Measurements from ENCODE around the gene PMF1. TPM values are rescaled to one million over a fixed set of nuclear protein-coding genes. Genes with fewer than 3 reads are reported as not detected.
A peak's percentile ranks its signal among the peaks of the same experiment; 100 is the strongest.

PMF1 gene
- total and polyA plus RNA-seq, 2 of the 13 experiments (the other 11 are each of a cell fraction or from before 2014, with no cell fraction given), result 72.5 to 89.0 TPM

GRCh38 chr1:156245451-156246232 is 32.8 kb downstream of the PMF1 start (continued):
- no peak for TF ChIP-seq ASH2L (IDR thresholded peaks at IDR 0.05; ENCODE audit: insufficient read length, low read depth, low read length)
- TF ChIP-seq, protein P1, sequence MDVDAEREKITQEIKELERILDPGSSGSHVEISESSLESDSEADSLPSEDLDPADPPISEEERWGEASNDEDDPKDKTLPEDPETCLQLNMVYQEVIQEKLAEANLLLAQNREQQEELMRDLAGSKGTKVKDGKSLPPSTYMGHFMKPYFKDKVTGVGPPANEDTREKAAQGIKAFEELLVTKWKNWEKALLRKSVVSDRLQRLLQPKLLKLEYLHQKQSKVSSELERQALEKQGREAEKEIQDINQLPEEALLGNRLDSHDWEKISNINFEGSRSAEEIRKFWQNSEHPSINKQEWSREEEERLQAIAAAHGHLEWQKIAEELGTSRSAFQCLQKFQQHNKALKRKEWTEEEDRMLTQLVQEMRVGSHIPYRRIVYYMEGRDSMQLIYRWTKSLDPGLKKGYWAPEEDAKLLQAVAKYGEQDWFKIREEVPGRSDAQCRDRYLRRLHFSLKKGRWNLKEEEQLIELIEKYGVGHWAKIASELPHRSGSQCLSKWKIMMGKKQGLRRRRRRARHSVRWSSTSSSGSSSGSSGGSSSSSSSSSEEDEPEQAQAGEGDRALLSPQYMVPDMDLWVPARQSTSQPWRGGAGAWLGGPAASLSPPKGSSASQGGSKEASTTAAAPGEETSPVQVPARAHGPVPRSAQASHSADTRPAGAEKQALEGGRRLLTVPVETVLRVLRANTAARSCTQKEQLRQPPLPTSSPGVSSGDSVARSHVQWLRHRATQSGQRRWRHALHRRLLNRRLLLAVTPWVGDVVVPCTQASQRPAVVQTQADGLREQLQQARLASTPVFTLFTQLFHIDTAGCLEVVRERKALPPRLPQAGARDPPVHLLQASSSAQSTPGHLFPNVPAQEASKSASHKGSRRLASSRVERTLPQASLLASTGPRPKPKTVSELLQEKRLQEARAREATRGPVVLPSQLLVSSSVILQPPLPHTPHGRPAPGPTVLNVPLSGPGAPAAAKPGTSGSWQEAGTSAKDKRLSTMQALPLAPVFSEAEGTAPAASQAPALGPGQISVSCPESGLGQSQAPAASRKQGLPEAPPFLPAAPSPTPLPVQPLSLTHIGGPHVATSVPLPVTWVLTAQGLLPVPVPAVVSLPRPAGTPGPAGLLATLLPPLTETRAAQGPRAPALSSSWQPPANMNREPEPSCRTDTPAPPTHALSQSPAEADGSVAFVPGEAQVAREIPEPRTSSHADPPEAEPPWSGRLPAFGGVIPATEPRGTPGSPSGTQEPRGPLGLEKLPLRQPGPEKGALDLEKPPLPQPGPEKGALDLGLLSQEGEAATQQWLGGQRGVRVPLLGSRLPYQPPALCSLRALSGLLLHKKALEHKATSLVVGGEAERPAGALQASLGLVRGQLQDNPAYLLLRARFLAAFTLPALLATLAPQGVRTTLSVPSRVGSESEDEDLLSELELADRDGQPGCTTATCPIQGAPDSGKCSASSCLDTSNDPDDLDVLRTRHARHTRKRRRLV (CRISPR knock-in tag; IDR thresholded peaks at IDR 0.05), result no peak
- no peak for TF ChIP-seq NAIF1 (CRISPR knock-in tag; IDR thresholded peaks at IDR 0.05; ENCODE audit: borderline replicate concordance)
- no peak for TF ChIP-seq ZMAT3 (CRISPR knock-in tag; conservative IDR thresholded peaks at IDR 0.05)
- TF ChIP-seq HIVEP1 (CRISPR knock-in tag; IDR thresholded peaks at IDR 0.05), result no peak
- TF ChIP-seq NONO (IDR thresholded peaks at IDR 0.05), result no peak
- no peak; the same call in 1 of the 2 replicates for TF ChIP-seq NONO (CRISPR knock-in tag; conservative IDR thresholded peaks at IDR 0.05)
- no peak for TF ChIP-seq ZNF724P (CRISPR knock-in tag; IDR thresholded peaks at IDR 0.05; ENCODE audit: borderline replicate concordance)
- no peak for TF ChIP-seq ZNF503 (CRISPR knock-in tag; IDR thresholded peaks at IDR 0.05)
- TF ChIP-seq ZNF713 (CRISPR knock-in tag; IDR thresholded peaks at IDR 0.05), result no peak
- no peak for TF ChIP-seq ZNF292 (CRISPR knock-in tag; IDR thresholded peaks at IDR 0.05; ENCODE audit: borderline replicate concordance, low read depth)
- TF ChIP-seq KMT2A (CRISPR knock-in tag; IDR thresholded peaks at IDR 0.05), result no peak
- 0 out of 2 replicates have a peak, but pooled peaks have one; percentile 25 for TF ChIP-seq ZNF251 (CRISPR knock-in tag; IDR thresholded peaks at IDR 0.05)
- TF ChIP-seq FOXA3 (CRISPR knock-in tag; IDR thresholded peaks at IDR 0.05), result no peak
- no peak for TF ChIP-seq HMGXB3 (CRISPR knock-in tag; IDR thresholded peaks at IDR 0.05; ENCODE audit: borderline replicate concordance)
- TF ChIP-seq SP4 (CRISPR knock-in tag; IDR thresholded peaks at IDR 0.05), result no peak
- no peak for TF ChIP-seq E2F1 (CRISPR knock-in tag; IDR thresholded peaks at IDR 0.05)

All from HepG2 (cell line).